Stimulated activated CD8-positive, alpha-beta memory T cell treated with anti-CD3 and anti-CD28 coated beads, Interleukin-2, amount 100 ng/mL, for 1 hour (primary cell): ENCODE measurements around the gene SYNJ1.

Experiments used
- DNase-seq, 2 donors: peaks; one replicate each; pipeline ENCODE4 v3.0.0-alpha.2; 2020; ENCODE audit warnings: low read depth in 2 of 2

SYNJ1 gene

DNA sequence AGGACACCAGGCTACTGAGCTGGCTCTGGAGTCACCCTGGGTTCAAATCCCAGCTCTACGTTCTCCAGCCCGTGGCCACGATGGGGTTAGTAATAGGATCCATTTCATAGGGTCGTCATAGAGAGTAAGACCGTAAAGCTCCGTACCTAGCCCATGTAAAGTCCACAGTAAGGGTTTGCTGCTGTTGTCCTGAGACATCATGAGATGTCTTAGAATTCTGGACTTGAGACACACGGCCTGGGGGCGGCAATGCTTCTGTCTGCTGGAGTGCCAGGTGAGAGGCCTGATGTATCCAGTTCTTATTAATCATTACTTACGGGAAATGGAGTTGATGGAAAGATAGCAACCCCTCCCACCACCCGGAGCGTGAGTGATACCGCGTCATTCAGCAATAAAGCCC is 146.1 kb downstream of the SYNJ1 start:
- DNase-seq, result no peak

DNA sequence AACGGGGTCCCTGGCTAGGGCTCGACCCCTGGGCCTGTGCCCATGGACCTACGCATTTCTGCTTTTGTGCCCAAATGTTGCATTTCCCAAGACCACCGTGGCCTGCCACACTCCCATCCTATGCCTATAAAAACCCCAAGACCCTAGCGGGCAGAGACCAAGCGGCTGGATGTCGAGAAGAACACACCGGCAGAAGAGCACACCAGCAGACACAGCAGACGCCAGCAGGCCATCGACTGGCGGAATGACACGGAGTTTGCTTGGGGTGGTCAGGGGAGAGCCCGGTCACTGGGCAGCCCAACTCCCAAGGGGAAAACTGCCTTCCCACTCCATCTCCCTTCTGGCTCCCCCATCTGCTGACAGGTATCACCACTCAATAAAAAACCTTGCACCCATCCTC is 146.9 kb downstream of the SYNJ1 start:
- no peak for DNase-seq
